ENCODE results near the gene CIDEC.

DNA sequence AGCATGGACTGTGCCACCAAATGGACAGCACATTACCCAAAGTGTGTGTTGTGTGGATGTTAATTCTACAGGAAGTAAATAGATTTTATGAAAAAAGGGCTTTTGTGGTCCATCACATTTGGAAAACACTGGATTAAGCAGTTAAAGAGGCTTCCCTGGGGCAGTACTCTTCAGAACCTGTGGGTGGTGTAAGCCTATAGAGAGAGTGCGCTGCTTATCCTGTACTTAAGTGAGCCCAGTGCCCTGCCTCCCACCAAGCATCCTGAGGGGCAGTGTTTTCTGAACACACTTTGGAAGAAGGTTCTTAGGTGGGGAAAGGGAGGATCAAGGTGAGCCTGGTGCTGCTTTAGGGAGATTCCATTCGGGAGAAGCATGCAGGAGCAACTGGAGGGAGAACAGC, 59.1 kb downstream of the CIDEC start:
- TF ChIP-seq, protein P1, sequence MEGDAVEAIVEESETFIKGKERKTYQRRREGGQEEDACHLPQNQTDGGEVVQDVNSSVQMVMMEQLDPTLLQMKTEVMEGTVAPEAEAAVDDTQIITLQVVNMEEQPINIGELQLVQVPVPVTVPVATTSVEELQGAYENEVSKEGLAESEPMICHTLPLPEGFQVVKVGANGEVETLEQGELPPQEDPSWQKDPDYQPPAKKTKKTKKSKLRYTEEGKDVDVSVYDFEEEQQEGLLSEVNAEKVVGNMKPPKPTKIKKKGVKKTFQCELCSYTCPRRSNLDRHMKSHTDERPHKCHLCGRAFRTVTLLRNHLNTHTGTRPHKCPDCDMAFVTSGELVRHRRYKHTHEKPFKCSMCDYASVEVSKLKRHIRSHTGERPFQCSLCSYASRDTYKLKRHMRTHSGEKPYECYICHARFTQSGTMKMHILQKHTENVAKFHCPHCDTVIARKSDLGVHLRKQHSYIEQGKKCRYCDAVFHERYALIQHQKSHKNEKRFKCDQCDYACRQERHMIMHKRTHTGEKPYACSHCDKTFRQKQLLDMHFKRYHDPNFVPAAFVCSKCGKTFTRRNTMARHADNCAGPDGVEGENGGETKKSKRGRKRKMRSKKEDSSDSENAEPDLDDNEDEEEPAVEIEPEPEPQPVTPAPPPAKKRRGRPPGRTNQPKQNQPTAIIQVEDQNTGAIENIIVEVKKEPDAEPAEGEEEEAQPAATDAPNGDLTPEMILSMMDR (IDR thresholded peaks at IDR 0.05; ENCODE audit: low read depth, low read length), result peak; percentile 20
- no peak for TF ChIP-seq EZH2phosphoT487 (IDR thresholded peaks at IDR 0.05; ENCODE audit: low read depth)

Data from OCI-LY3 (cell line).